GM19452 (cell line): ENCODE measurements around the gene VTI1A.
"Not testable (repeated sequence)": the region's sequence is repeated elsewhere in the genome, so short reads cannot be mapped to it uniquely, and the experiment has no call there.

ENCODE experiments used
- ATAC-seq: cut with Tn5 transposase; IDR thresholded peaks from one replicate; pipeline ENCODE4 v1.9.1; 2021; ENCODE audit not compliant: unreplicated experiment

The VTI1A gene

GRCh38 chr10:112446855-112447619 lies at the start of gene VTI1A, which contains the start of gene ZDHHC6:
VTI1A (plus strand) TSS chr10:112447215; CDS start chr10:112447374, 159 bp downstream.
ZDHHC6 (minus strand) TSS chr10:112446914; CDS start chr10:112445436, 1,478 bp downstream.
- peak; percentile 95 for ATAC-seq

- ATAC-seq, result no peak
Measured at GRCh38 chr10:112397592-112397991, 49.4 kb upstream of the VTI1A start.

GRCh38 chr10:112402917-112403316 lies 44.1 kb upstream of the VTI1A start:
- ATAC-seq, result no peak

- ATAC-seq, result no peak
Measured at GRCh38 chr10:112404617-112405016, 42.4 kb upstream of the VTI1A start.

GRCh38 chr10:112406806-112407205 lies 40.2 kb upstream of the VTI1A start:
- not testable (repeated sequence) for ATAC-seq

GRCh38 chr10:112407696-112408095 lies 39.3 kb upstream of the VTI1A start:
- no peak for ATAC-seq

- ATAC-seq, result no peak
Measured at GRCh38 chr10:112409299-112409698, 37.7 kb upstream of the VTI1A start.

- ATAC-seq, result no peak
Measured at GRCh38 chr10:112409755-112410154, 37.3 kb upstream of the VTI1A start.

- no peak for ATAC-seq
Measured at GRCh38 chr10:112412696-112413095, 34.3 kb upstream of the VTI1A start.

- ATAC-seq, result no peak
Measured at GRCh38 chr10:112421731-112422130, 25.3 kb upstream of the VTI1A start.

- no peak for ATAC-seq
Measured at GRCh38 chr10:112424651-112425050, 22.4 kb upstream of the VTI1A start.

- no peak for ATAC-seq
Measured at GRCh38 chr10:112426111-112426510, 20.9 kb upstream of the VTI1A start.

- ATAC-seq, result no peak
Measured at GRCh38 chr10:112429147-112429546, 17.9 kb upstream of the VTI1A start.

- no peak for ATAC-seq
Measured at GRCh38 chr10:112429654-112430230, 17.3 kb upstream of the VTI1A start.

- no peak for ATAC-seq
Measured at GRCh38 chr10:112433136-112433535, 13.9 kb upstream of the VTI1A start.

- no peak for ATAC-seq
Measured at GRCh38 chr10:112434988-112435619, 11.9 kb upstream of the VTI1A start.

GRCh38 chr10:112438356-112438755 lies 8.7 kb upstream of the VTI1A start:
- ATAC-seq, result no peak

GRCh38 chr10:112441520-112441919 lies 5.5 kb upstream of the VTI1A start:
- ATAC-seq, result no peak

GRCh38 chr10:112442063-112442462 lies 5.0 kb upstream of the VTI1A start:
- ATAC-seq, result no peak

GRCh38 chr10:112446055-112446854 lies 760 bp upstream of the VTI1A start:
- ATAC-seq, result no peak

GRCh38 chr10:112447620-112447928 lies 559 bp downstream of the VTI1A start:
- no peak for ATAC-seq
